Measurements from ENCODE around the gene PPP4R3B.

GRCh38 chr2:55547001-55547400 is 70.4 kb downstream of the PPP4R3B start:
- TF ChIP-seq CTCF (IDR thresholded peaks at IDR 0.05; ENCODE audit: insufficient read depth, low read length, poor library complexity, severe bottlenecking) = no peak
- TF ChIP-seq EZH2phosphoT487 (conservative IDR thresholded peaks at IDR 0.05; ENCODE audit: low read length) = no peak

All from SU-DHL-6 (cell line).